ENCODE data around the gene PLEK2.
"Not testable (repeated sequence)": the region's sequence is repeated elsewhere in the genome, so short reads cannot be mapped to it uniquely, and the experiment has no call there.

GRCh38 chr14:67415610-67416009 lies 3.6 kb upstream of the PLEK2 start:
- not testable (repeated sequence) for TF ChIP-seq CTCF (conservative IDR thresholded peaks at IDR 0.05 in 1 of 2, IDR thresholded peaks at IDR 0.05 in 1 of 2; ENCODE audit: extremely low read depth in 1 of 2, insufficient read depth in 1 of 2, low read depth in 1 of 2, low read length in 2 of 2); EZH2 (IDR thresholded peaks at IDR 0.05; ENCODE audit: borderline replicate concordance, low read length)

All from mammary epithelial cell (primary cell).